Fibroblast of villous mesenchyme (primary cell): ENCODE measurements around the gene GOLIM4. TPM values are rescaled to one million over a fixed set of nuclear protein-coding genes. Genes with fewer than 3 reads are reported as not detected.

Experiments
- DNase-seq: peaks from one replicate; pipeline ENCODE4 v3.0.0-alpha.2; 2010; ENCODE audit warnings: low read depth
- H3K4me3 ChIP-seq: 2 replicates; pipeline ENCODE4 v1.5.1; 2011; ENCODE audit warnings: low read depth, mild to moderate bottlenecking, low read length
- CTCF ChIP-seq: IDR thresholded peaks from 2 replicates; pipeline ENCODE4 v1.5.1; 2012; ENCODE audit warnings: low read depth, mild to moderate bottlenecking, low read length; ENCODE audit not compliant: insufficient read depth
- total RNA-seq: library from RNA; depleted of rRNA; stranded (reverse); fragments of >200 nt; gene quantifications from 2 replicates; pipeline ENCODE4 v1.2.3, GENCODE V29; 2012

Gene GOLIM4
- total RNA-seq, 1 donor, result 49.2 TPM

- DNase-seq, result no peak
- peak overlapping the region; percentile 69 for H3K4me3 ChIP-seq
- TF ChIP-seq CTCF, result no peak
Measured at GRCh38 chr3:168093229-168093628, 2.5 kb downstream of the GOLIM4 start.

- no peak for DNase-seq
- no peak overlapping the region for H3K4me3 ChIP-seq
- TF ChIP-seq CTCF, result no peak
Measured at GRCh38 chr3:168091941-168092340, 3.8 kb downstream of the GOLIM4 start.

- no peak overlapping the region for H3K4me3 ChIP-seq
- no peak for TF ChIP-seq CTCF
- DNase-seq, result no peak
Measured at GRCh38 chr3:168091302-168091858, 4.3 kb downstream of the GOLIM4 start.

GRCh38 chr3:168090306-168091085 is 5.2 kb downstream of the GOLIM4 start:
- H3K4me3 ChIP-seq, result no peak overlapping the region
- DNase-seq, result peak; percentile 55
- no peak for TF ChIP-seq CTCF

- no peak for TF ChIP-seq CTCF
- no peak for DNase-seq
Measured at GRCh38 chr3:168089179-168089771, 6.4 kb downstream of the GOLIM4 start.

GRCh38 chr3:168088106-168088720 is 7.5 kb downstream of the GOLIM4 start:
- no peak for DNase-seq
- no peak overlapping the region for H3K4me3 ChIP-seq
- peak; percentile 43 for TF ChIP-seq CTCF

More at GRCh38 chr3:168089179-168089771, 6.4 kb downstream of the GOLIM4 start:
- no peak overlapping the region for H3K4me3 ChIP-seq
